Fibroblast of upper back skin (primary cell): ENCODE data around the gene FZD10.

Experiments used
- DNase-seq: peaks from one replicate; pipeline ENCODE4 v3.0.0-alpha.2; 2013

FZD10 gene

DNA sequence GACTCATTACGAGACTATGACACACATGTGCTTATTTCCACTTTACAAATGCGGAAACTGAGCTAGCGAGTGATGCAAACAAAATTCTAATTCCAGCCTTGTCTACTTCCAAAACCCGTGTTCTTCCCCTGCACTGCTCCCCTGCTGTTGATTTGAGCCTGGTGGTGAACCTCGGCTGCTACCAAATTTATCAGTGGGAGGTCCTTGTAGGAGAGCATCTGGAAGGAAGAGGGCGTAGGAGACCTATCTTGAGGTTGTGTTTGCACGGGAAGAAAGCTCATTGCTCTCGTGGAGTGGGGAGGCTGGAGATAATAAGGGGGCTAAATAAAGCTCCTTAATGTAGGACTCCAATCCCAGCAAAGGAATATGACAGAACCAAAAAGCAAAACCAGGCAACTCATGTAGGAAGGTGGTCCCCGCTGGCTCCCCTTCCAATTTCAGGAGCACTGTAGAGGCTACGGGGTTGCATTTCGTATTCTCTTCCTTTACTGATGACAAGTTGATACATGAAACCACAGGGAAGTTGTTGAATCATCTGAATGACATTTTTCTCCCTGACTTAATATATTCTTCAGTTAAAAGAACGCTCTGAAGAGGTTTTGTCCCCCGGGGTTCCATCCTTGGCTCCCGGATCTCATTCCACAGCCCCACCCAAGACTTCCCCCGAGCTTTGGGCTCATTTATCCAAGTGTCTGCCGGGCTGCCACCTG, 52.6 kb downstream of the FZD10 start:
- peak; percentile 7 for DNase-seq
